CD4-positive, alpha-beta T cell treated with Interleukin-17A for 4 hours (primary cell): ENCODE measurements around the gene EXOSC10.
"Not testable (repeated sequence)": the region's sequence is repeated elsewhere in the genome, so short reads cannot be mapped to it uniquely, and the experiment has no call there.

ENCODE experiments used
- DNase-seq: peaks from one replicate; pipeline ENCODE4 v3.0.0-alpha.2; 2020; ENCODE audit warnings: mixed read lengths

EXOSC10 gene

GRCh38 chr1:11107599-11107998 is 7.9 kb upstream of the EXOSC10 start:
- no peak for DNase-seq

DNA sequence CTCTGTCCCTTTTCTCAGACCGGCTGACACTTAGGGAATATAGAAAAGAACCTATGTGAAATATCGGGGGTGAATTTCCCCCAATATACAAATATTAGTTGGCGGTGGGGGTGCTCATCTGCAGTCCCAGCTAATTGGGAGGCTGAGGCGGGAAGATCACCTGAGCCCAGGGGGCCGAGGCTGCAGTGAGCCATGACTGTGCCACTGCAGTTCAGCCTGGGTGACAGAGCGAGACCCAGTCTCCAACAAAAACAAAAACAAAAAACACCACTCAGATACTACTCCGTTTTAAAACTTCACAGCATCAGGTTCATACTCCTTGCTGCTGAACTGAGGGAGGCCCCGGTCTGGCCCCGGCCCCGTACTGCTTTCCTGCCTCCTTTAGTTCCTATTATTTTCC is 5.9 kb upstream of the EXOSC10 start:
- DNase-seq = no peak

DNA sequence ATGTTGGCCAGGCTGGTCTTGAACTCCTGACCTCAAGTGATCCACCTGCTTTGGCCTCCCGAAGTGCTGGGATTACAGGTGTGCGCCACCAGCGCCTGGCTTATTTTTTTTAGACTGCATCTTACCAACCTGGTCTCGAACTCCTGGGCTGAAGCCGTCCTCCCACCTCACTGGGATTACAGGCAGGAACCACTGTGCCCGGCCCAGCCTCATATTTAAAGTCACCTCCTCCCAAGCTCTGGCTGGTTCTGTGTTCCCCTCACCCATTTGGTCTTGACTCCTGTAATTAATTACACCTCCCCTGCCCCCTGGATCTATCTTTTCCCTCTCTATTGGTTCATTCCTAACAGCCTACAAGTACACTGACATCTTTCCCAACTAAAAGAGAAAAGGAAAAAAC is 1.7 kb upstream of the EXOSC10 start:
- no peak for DNase-seq

- not testable (repeated sequence) for DNase-seq
These were observed 1.1 kb upstream of the EXOSC10 start for GRCh38 chr1:11100806-11101205.

DNA sequence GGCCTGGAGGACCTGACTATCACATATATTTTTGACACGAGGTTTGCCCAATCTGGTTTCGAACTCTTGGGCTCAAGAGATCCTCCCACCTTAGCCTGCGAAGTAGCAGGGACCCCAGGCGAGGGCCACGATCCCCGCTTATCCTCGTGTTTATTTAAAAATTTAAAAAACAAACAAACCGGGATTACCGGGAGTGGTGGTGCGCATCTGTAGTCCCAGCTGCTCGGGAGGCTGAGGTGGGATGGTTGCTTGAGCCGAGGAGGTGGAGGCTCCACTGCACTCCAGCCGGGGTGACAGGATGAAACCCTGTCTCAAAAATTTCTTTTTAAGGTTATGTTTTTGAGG is 452 bp upstream of the EXOSC10 start:
- DNase-seq = no peak

- no peak for DNase-seq
These were observed 749 bp downstream of the EXOSC10 start for GRCh38 chr1:11098931-11099309.

- not testable (repeated sequence) for DNase-seq
These were observed 15.9 kb downstream of the EXOSC10 start for GRCh38 chr1:11083784-11084183.

DNA sequence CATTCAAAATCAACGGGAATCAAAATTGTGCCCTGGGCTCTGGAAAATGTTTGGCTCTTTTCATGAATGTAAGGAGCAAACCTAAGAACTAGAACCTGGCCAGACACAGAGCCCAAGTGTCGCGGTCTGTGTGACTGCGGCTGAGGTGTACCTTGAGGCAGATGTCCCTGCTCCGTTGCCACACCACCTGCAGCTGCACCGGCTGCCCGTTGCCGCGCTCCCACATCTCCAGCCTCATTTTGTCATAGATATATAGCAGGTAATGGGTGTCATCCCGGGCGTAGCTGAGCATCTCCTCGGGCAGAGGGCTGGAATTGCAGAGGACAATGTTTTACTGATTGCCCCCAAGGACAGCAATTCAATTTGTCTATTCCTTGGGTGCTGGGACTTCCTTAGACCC is 18.7 kb downstream of the EXOSC10 start:
- no peak for DNase-seq

DNA sequence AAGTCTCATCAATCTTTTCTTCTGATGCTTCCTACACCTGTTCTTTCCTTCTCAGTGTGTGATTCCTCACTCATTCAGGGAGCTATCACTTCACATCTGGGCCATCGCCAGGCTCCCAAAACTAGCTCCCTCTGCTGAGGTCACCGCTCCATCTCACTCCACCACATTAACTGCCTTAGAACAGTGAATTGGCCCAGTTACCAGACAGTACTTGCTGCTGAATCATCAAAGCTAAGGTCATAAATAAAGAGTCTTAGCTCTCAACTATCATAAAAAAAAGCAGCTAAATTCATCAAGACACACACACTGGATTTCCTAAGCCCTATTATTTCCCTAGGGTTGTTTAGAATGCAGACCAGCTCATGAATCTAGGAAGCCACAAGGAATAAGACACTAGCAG is 21.0 kb downstream of the EXOSC10 start:
- no peak for DNase-seq

DNA sequence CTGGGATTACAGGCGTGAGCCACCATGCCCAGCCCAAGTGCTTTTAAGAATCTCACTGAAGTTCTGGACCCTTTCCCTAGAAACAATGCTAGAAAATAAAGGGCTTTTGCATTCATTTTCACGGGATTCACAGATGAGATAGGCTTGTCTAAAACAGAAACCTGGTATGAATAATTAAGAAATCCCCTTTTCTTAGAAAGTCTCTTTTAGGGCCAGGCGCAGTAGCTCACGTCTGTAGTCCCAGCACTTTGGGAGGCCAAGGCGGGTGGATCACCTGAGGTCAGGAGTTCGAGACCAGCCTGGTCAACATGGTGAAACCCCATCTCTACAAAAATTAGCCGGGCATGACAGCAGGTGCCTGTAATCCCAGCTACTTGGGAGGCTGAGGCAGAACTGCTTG is 26.3 kb downstream of the EXOSC10 start:
- DNase-seq = not testable (repeated sequence)

DNA sequence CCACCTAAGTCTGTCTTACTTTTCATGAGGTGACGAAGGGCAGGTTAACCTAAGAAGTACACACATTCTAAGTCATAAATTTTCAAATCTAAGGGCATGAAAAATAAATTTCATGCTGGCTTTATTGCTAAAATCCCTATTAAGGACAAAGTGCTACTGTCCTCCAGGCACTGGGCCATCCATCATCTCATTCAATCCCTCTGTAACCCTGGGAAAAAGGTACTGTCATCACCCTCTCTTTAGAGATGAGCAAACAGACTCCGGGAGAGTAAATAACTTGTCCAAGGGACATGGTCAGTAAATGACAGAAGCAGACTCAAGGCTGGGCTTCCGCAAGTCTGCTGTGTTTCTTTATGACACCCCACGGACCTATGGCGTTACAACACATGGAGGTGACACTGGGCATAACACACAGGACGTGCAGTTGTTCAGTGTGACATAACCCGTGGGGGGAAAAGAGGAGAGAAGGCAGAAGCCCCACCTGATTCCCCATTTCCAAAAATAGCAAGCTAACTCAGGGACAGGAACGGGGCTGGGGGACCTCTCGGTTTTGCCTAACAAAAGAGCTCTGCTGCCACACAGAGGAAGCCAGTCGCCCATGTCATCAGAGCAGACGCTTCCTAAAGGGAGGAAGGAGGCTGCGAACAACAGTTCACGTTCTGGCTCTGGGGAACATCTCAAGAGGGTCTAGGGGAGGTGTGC is 27.3 kb downstream of the EXOSC10 start:
- DNase-seq = no peak

DNA sequence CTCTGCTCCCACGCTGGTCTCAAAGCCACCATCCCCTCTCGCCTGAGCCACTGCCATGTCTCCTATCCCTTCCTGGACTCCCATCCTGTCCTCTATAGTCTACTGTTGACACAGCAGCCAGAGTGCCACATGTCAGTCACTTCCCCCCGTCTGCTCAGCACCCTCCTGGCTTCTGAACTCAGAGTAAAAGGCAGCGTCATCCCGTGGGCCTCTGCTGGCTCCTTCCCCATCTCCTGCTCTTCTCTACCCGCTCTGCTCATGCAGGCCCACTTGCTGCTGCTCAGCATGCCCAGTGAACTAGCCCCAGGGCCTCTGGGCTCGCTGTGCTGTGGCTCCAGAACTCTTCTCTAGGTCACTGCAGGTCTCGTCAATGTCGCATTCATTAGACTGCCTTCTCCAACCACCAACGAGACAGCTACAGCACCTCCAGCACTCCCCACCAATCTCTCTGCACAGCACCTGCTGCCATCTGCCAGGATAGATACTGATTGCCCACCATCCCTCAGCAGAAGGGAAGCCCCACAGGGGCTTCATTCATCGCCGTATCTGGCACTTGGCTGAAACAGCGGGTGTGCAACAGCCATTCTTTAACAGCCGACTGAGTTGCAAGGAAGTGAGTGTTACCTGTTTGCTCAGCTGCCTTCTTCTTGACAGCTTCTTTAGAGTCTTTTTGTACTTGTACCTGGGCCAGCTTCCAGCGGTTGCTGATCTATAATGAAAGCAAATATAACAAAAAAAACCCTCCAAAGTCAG is 28.0 kb downstream of the EXOSC10 start:
- DNase-seq = no peak

DNA sequence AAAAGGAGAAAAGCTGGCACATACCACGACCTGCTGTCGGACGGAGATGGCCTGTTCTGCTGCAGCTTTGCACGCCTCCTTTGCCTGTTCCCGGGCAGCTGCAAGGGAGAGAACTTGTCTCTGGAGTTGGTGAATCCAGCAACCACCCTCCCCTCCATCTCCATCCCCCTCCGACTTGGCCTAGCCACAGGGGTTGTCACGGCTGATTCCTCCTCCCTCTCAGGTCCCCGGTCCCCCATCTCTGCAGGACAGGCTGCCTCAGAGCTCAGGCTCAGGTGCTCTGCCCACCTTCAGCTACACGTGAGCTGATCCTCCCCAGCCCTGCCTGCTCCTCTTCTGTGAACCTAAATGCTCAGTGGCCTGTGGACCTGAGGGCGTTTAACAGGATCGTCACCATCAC is 28.8 kb downstream of the EXOSC10 start:
- DNase-seq = no peak

DNA sequence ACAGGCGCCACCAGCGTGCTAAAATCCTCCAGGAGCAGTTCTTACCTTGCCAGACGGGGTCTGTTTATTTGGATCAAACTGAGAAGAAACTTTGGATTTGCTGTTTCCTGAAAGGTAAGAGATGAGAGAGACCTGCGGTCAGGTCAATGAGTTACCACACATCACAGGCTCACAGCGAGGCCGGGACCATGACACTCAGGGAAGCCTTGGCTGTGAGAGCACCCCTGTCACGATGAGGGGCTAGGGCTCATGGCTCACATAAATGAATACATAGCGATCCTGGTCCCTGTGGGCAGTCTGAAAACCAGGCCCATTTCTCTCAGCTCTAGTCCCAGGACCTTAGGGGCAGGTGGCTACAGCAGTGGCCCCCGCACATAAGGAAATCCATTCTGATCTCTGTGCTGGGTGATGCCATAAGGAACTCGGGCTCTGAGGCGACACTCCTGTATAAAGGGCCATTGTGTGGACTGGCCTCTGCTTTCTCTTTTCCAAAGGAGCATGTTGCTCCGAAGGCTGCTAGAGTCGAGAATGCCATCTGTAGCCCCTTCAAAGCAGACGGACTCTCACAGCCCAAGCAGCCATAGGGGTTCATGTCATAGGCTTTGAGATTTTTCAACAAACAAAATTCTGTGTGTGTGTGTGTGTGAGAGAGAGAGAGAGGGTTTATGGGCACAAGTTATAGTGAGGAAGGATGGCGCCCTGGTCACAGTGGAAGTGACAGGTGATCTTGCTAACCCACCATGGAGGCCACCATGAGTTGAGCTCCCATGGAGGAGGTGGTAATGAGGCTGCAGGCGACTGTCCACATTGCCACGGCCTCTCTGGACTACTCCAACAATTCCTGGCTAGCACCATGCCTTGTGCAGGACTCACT is 30.8 kb downstream of the EXOSC10 start:
- DNase-seq = no peak

- no peak for DNase-seq
These were observed 31.7 kb downstream of the EXOSC10 start for GRCh38 chr1:11067716-11068599.

GRCh38 chr1:11065796-11066195 is 33.9 kb downstream of the EXOSC10 start:
- DNase-seq = no peak

- DNase-seq = no peak
These were observed 34.7 kb downstream of the EXOSC10 start for GRCh38 chr1:11064942-11065341.

DNA sequence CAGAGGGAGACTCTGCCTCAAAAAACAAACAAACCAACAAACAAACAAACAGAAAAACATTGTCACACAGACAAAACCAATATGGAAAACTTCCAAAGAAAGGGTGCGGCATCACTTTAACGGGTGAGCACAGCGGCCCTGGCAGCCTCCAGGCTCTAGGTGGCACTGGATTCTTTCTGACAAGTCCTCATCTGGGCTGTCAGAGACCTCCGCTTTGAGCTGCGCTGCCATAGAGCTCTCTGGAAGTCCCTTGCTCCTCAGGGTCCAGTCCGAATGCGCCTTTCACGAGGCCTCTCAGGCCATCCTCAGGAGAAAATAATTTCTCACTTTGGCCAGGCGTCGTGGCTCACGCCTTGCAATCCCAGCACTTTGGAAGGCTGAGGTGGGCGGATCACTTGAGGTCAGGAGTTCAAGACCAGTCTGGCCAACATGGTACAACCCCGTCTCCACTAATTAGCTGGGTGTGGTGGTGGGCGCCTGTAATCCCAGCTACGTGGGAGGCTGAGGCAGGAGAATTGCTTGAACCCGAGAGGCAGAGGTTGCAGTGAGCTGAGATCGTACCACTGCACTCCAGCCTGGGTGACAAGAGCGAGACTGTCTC is 35.6 kb downstream of the EXOSC10 start:
- not testable (repeated sequence) for DNase-seq

DNA sequence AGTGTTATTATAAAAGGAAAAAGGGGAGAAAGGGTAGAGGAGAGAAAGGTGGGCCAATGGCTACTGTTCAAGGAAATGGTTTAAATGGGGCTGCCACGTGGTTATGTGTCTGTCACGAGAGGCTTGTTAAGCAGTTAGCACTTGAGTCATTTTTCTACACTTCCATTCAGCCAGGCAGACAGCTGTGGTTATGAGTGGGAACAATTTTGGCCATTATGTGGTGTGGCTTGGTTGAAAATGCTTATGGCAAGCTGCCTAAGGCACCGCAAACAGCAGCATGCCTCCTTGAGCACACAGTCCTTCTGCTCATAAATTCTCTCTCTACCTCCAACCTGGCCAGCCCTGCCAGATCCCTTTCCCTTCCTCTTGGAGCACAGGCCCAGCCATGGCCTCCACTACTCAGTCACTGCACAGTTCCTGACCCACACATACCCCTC is 36.7 kb downstream of the EXOSC10 start:
- no peak for DNase-seq

DNA sequence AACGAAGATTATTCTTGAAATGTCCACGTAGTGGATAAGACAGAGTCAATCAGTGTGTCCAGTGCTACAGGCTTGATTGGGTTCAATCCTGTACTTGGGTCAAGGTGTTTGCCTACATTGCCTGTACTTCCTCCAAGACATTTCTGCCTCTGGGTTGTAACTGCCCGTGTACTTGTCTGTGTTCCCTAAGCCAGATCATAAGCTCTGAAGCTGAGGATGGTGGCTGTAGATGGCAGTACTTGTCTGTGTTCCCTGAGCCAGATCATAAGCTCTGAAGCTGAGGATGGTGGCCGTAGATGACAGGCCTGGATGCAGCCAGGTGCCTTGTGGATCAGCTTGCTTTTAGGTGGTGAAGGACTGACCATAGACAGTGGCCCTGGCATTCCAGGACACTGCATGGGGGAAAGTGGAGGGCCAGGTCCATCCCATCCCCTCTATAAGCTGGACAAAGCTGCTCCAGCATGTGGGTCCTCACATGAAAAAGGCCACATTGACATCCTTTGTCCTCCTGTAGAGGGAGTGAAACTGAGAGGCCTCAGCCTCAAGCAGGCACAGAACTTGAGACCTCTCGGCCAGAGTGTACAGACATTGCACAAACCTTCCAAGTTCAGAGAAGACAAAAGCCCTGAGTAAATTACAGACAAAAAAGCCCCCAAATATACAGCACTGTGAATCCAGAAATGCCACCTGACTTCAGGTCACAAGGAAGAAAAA is 37.9 kb downstream of the EXOSC10 start:
- no peak for DNase-seq
